CD4-positive, alpha-beta T cell treated with Interleukin-6 for 4 hours (primary cell): ENCODE measurements around the gene ATRN.
"Not testable (repeated sequence)": the region's sequence is repeated elsewhere in the genome, so short reads cannot be mapped to it uniquely, and the experiment has no call there.

Experiments used
- DNase-seq: peaks from one replicate; pipeline ENCODE4 v3.0.0-alpha.2; 2020; ENCODE audit warnings: mixed read lengths

ATRN gene

GRCh38 chr20:3471397-3472021, 691 bp downstream of the ATRN start:
- DNase-seq, result no peak

GRCh38 chr20:3472105-3472504, 1.3 kb downstream of the ATRN start:
- DNase-seq, result no peak

GRCh38 chr20:3473324-3473723, 2.5 kb downstream of the ATRN start:
- no peak for DNase-seq

GRCh38 chr20:3473944-3474343, 3.1 kb downstream of the ATRN start:
- DNase-seq, result no peak

- DNase-seq, result not testable (repeated sequence)
Observed at GRCh38 chr20:3477003-3477860, 6.4 kb downstream of the ATRN start.

GRCh38 chr20:3477861-3478544, 7.2 kb downstream of the ATRN start:
- no peak for DNase-seq

GRCh38 chr20:3479025-3479424, 8.2 kb downstream of the ATRN start:
- no peak for DNase-seq

- no peak for DNase-seq
Observed at GRCh38 chr20:3479759-3480615, 9.2 kb downstream of the ATRN start.

GRCh38 chr20:3483309-3483708, 12.5 kb downstream of the ATRN start:
- DNase-seq, result no peak

GRCh38 chr20:3483784-3484183, 13.0 kb downstream of the ATRN start:
- no peak for DNase-seq

GRCh38 chr20:3485913-3486312, 15.1 kb downstream of the ATRN start:
- no peak for DNase-seq

GRCh38 chr20:3486850-3487249, 16.0 kb downstream of the ATRN start:
- no peak for DNase-seq

- DNase-seq, result no peak
Observed at GRCh38 chr20:3492669-3493068, 21.9 kb downstream of the ATRN start.

GRCh38 chr20:3494218-3494617, 23.4 kb downstream of the ATRN start:
- no peak for DNase-seq

GRCh38 chr20:3502878-3503277, 32.1 kb downstream of the ATRN start:
- no peak for DNase-seq

GRCh38 chr20:3505148-3505547, 34.3 kb downstream of the ATRN start:
- no peak for DNase-seq

- DNase-seq, result no peak
Observed at GRCh38 chr20:3509064-3509463, 38.2 kb downstream of the ATRN start.

GRCh38 chr20:3510110-3510509, 39.3 kb downstream of the ATRN start:
- DNase-seq, result no peak

GRCh38 chr20:3512239-3512638, 41.4 kb downstream of the ATRN start:
- DNase-seq, result not testable (repeated sequence)

- DNase-seq, result no peak
Observed at GRCh38 chr20:3514012-3514642, 43.3 kb downstream of the ATRN start.

GRCh38 chr20:3515379-3516170, 44.8 kb downstream of the ATRN start:
- DNase-seq, result no peak
